ENCODE data around the gene GOLPH3L. TPM values are rescaled to one million over a fixed set of nuclear protein-coding genes. Genes with fewer than 3 reads are reported as not detected.
A peak's percentile ranks its signal among the peaks of the same experiment; 100 is the strongest.
"Not testable (repeated sequence)": the region's sequence is repeated elsewhere in the genome, so short reads cannot be mapped to it uniquely, and the experiment has no call there.

Gene GOLPH3L
- total RNA-seq, 1 donor from 2014 or later: 30.2 TPM

DNA sequence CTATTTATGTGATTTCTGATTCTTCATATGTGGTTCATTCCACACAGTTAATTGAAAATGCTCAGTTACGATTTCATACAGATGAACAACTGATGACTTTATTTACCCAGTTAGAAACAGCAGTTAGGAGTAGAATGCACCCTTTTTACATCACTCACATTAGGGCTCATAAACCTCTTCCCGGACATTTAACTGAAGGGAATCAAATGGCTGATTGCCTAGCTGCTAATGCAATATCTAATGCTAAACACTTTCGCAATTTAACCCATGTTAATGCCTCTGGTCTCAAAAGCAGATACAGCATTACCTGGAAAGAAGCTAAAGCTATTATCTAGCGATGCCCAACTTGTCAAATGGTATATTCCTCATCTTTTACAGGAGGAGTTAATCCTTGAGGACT, 39.9 kb downstream of the GOLPH3L start:
- ATAC-seq: not testable (repeated sequence)

- ATAC-seq: not testable (repeated sequence)
These were observed 42.3 kb downstream of the GOLPH3L start for GRCh38 chr1:150654635-150655034.

- peak; percentile 92 for ATAC-seq
These were observed 46.8 kb downstream of the GOLPH3L start for GRCh38 chr1:150650193-150650592.

DNA sequence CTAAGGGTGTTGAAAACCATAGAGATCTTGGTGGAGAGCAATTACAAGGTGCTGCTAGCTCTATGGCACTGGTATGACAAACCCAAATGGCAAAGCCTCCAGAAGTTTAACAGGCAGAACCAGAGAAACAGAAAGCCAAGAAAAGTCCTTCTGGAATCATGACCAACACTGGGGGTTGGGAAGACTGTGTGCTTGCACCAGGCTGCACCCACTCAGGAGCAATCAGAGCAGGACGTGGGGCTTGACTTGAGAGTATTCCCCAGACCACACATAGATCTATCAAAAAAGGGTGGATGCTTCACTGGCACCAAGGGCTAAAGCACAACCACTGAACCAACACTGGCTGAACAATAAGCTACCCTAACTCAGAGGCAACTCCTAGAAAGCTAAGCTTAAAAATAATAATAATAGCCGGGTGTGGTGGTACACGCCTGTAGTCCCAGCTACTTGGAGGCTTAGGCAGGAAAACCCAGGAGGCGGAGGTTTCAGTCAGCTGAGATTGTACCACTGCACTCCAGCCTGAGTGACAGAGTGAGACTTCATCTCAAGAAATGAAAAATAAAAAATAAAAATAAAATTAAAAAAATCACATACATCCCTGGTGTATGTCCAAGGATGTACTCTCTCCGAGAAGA, 47.4 kb downstream of the GOLPH3L start:
- ATAC-seq: peak; percentile 54

DNA sequence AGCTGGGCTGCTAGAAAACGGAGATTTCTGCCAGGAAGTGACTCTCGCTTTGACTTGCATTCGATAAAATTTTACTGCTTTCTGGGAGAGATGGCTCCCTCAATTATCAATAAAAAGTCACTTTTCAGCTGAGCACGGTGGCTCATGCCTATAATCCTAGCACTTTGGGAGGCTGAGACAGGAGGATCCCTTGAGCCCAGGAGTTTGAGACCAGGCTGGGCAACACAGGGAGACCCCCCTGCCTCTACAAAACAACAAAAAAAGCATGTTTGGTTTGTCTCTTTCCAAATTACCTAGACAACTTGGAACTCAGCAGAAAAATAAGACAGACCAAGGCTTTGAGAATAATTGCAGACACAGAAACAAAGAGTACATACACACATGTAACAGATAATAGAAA, 54.7 kb downstream of the GOLPH3L start:
- no peak for ATAC-seq

DNA sequence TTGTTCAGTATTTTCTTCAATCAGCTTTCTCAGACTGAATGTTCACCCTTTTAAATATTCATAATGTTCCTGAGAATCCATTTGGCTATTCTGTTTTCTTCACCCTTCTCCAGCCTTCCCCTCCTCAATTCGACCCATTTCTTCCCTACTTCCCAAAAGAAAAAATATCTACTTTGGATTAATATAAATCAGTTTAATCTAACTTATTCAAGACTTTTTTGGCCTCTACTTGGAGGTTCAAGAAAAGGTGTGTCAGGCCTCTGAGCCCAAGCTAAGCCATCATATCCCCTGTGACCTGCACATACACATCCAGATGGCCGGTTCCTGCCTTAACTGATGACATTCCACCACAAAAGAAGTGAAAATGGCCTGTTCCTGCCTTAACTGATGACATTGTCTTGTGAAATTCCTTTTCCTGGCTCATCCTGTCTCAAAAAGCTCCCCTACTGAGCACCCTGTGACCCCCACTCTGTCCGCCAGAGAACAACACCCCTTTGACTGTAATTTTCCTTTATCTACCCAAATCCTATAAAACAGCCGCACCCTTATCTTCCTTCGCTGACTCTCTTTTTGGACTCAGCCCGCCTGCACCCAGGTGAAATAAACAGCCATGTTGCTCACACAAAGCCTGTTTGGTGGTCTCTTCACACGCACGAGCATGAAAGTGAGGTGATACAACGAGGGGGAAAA, 55.7 kb downstream of the GOLPH3L start:
- ATAC-seq: not testable (repeated sequence)

- ATAC-seq: not testable (repeated sequence)
These were observed 58.5 kb downstream of the GOLPH3L start for GRCh38 chr1:150638430-150638829.

DNA sequence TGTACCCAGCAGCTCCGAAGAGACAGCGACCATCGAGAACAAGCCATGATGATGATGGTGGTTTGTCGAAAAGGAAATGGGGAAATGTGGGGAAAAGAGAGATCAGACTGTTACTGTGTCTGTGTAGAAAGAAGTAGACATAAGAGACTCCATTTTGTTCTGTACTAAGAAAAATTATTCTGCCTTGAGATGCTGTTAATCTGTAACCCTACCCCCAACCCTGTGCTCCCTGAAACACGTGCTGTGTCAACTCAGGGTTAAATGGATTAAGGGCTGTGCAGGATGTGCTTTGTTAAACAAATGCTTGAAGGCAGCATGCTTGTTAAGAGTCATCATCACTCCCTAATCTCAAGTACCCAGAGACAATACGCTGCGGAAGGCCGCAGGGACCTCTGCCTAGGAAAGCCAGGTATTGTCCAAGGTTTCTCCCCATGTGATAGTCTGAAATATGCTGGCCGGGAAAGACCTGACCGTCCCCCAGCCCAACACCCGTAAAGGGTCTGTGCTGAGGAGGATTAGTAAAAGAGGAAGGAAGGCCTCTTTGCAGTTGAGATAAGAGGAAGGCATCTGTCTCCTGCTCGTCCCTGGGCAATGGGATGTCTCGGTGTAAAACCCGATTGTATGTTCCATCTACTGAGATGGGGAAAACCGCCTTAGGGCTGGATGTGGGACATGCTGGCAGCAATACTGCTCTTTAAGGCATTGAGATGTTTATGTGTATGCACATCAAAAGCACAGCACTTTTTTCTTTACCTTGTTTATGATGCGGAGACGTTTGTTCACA, 61.9 kb downstream of the GOLPH3L start:
- ATAC-seq: not testable (repeated sequence)

GRCh38 chr1:150629115-150629928, 67.6 kb downstream of the GOLPH3L start, which contains the start of gene ENSA:
Gene ENSA, minus strand, starts transcription at chr1:150629612. Its CDS starts 142 bp downstream, at chr1:150629470.
- peak; percentile 93 for ATAC-seq

DNA sequence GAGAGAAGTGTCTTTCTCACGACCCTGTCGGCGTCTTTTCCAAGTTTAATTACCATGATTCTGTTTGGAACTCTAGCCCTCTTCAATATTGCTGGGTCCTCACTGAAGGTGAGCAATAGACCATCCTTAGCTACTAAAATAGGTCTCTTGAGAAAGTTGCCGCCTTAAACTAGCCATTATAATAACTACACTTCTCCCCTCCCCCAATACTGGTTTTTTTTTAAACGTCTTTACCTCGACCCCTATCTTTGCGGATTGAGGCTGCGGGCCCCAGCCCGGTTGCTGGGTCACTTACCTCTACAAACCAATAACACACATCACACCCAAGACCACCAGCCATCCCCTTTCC, 68.2 kb downstream of the GOLPH3L start:
- no peak for ATAC-seq

DNA sequence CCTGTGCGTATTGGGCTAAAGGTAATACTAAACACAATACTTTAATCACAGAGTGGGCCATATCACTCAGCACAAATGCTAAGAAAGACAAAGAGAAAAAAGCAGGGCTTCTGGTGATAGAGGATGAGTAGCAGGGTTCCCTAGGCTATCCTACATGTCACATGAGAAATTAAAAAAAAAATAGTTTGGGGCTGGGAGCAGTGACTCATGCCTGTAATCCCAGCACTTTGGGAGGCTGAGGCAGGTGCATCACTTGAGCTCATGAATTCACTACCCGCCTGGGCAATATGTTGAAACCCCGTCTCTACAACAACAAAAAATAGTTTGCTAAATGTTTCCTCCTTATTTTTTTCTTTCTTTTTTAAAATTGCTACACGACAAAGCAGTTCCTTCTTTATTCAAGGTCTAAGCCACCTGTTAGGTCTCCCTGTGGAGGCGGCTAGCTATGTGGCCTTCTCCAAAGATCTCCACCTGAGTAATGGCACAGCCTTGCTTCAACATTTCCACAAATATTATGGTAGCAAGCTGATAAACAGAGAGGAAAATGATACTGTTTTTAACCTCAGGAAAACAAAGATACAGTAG, 69.0 kb downstream of the GOLPH3L start:
- ATAC-seq: peak; percentile 8

DNA sequence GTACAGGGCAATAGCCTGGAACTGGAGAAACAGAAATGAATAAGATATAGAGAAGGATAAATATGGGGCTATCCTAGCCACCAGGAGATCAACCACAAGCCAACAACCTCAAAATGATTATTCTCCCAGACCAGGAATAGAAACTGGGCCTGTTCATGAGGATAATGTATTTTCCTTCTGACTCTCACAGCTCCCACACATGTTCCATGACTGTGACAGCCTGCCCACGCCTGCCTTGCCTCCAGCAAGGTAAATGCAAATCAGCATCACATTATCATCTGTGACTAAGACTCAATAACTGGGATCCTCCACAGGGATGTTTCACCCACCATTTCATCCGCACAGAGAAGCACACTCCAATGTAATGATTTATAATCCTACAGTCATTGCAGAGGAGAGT, 70.8 kb downstream of the GOLPH3L start:
- ATAC-seq: peak; percentile 12

DNA sequence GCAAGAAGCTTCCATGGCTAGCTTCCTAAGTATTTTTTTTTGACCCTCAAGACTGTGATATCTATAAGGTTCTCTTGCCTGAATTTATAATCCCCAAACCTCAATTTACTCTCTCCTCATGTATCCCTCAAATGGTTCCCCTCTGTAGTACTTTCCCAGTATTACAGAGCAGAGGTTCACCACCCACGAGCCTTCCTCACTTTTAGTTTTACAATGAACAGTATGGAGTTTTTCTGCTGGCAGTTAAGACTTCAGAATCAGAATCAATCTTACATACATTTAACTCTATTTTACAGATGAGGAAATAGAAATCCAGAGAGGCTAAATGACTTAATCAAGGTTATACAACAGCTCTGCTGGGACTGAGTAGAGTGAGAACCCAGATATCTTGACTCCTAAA, 72.4 kb downstream of the GOLPH3L start:
- ATAC-seq: not testable (repeated sequence)

DNA sequence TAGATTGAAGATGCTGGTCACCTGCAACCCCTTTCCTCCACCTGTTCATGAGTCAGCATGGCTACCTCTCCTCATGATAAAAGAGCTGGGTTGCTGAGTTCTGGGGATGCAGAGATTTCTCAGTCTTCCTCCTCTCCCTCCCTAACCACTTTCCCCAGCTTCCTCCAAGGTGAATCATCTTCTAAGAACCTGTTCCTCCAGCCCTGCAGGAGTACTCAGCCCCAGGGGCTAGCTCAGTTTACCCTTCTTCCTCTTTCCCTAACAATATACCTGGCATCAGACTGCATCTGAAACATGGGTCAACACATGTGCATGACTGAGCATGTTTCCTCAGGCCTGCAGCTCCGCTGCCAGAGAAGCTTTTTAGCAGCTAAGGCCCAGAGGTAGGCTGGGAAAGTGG, 72.8 kb downstream of the GOLPH3L start:
- ATAC-seq: peak; percentile 84

DNA sequence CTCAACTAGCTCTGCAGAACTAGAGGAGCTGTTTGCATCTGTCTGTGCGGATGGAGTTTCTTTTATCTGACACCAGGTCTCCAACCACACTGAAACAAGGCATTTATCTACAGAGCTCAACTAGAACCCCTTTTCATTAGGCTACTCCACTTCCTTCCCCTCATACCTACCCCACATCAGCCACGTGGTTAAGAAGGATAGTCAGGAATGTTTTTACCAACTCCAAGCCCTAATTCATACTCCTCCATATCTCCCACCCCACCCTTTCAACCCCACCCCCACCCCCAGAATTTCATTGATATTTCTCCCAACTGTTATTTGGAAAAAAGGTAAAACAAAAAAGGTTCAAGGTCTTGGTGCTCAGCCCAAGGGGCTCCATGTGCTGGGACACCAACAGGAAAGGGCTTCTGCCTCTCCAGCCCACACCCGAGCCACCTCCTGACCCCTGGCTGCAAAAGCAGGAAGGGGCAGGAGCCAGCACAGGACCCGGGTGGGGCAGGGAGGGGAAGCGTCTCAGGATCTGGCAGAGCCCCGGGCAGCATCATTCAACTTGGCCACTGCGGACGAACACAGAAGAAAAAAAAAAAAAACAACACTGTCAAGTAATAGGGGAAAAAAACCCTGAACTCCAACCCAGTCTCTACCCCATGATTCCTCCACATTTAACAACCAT, 74.5 kb downstream of the GOLPH3L start:
- ATAC-seq: no peak

- ATAC-seq: no peak
These were observed 75.3 kb downstream of the GOLPH3L start for GRCh38 chr1:150621497-150622302.

- no peak for ATAC-seq
These were observed 76.0 kb downstream of the GOLPH3L start for GRCh38 chr1:150620919-150621318.

DNA sequence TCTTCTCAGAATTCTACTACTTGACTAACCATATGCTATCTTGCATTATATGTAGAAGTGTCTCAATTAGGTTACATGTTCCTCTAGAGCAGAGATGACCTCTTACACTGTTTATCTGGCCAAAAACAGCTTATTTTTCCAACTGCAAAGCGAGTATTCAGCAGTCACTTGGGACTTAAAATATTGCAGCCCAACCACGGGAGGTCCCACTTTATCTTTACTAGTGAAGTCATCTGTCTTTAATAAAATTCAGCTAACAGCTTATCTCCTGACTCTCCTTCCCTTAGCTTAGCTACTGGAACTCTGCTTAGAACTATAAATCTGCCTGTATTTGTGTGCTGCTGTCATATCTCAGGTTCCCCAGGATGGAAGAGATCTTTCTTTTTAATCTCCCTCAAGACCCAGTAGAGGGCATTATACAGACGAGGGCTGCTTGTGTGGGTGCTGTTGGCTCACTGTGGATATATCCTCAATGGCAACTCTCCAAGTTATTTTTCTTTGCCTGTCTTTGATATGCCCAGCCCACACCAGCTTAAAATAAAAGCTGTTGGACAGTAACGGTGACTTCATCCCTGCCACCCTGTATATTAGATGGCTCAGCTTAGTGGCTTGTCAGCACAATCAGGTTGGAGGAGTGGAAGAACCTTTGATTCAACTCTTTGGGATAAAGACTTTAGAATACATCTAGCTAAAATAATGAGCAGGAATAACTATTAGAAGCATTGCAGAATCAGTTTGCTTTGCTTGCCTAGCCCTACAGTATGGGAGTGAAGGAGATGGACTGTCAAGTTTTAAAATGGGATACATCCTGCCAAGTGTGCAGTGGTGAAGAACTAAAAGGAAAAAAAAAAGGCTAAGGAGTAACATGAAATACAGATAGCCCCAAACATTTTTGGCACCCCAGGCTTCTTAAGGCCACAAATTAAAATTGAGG, 77.1 kb downstream of the GOLPH3L start:
- ATAC-seq: peak; percentile 69

DNA sequence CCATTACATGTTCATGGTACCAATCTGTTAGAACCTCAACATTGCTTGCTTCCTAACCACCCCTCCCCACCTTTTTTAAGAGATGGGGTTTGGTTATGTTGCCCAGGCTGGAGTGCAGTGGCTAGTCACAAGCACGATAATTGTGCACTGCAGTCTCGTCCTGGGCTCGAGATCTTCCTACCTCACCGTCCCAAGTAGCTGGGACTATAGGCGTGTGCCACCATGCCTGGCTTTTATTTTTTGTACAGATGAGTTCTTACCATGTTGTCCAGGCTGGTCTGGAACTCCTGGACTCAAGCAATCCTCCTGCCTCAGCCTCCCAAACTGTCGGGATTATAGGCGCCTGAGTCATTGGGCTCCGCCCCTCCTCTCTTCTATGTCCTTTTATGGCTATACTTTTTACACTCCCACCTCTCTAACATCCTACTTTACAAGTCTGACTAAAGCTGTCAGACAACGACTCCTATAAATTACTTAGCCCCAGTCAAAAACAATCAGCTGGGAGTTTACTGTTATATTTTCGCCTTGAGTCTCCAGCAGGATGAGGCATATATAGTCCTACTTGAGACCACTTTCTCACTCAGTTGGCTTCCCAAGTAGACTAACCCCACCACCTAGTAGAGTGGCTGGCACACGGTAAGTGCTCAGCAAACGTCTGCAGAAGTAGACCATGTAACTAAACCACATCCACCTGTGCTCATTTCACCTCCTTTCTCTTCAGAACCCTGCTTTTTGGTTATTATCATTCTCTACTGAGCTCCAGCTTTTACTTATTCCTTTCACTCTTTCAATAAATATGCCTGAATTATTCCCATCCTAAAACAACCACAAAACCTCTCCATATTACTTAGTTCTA, 81.4 kb downstream of the GOLPH3L start:
- ATAC-seq: no peak
